ENCODE results near the gene NKPD1.
A peak's percentile ranks its signal among the peaks of the same experiment; 100 is the strongest.

Gene NKPD1

GRCh38 chr19:45123440-45123850, 37.3 kb downstream of the NKPD1 start:
- WGBS = 94% methylated on average over 9 of the region's 9 CpGs
- Histone ChIP-seq H2BK15ac (ENCODE audit: low read depth, poor library complexity, severe bottlenecking) (no peak overlapping the region), H3K27ac (ENCODE audit: low read length, poor library complexity, severe bottlenecking) (no peak overlapping the region), H2AK5ac (ENCODE audit: low read length, severe bottlenecking) (no peak overlapping the region), H3K4me2 (ENCODE audit: low read length, poor library complexity, severe bottlenecking) (no peak overlapping the region), H3K79me1 (replicated peaks; ENCODE audit: low read length, poor library complexity, severe bottlenecking) (peaks cover 58% of the 10 kb centered on the region), H3K27me3 (ENCODE audit: control insufficient read depth in 1 of 2, insufficient read depth in 1 of 2, low read length in 2 of 2) (no peaks in the 10 kb centered on the region), H3K23ac (ENCODE audit: low read length in 2 of 2) (no peak overlapping the region), H3K14ac (ENCODE audit: low read length in 2 of 2) (no peak overlapping the region), H4K8ac (ENCODE audit: low read length) (no peak overlapping the region), H3K4me1 (ENCODE audit: control insufficient read depth, insufficient read depth, low read depth, low read length) (peaks cover 19% of the 10 kb centered on the region), H2BK5ac (ENCODE audit: low read depth, low read length, poor library complexity, severe bottlenecking) (no peak overlapping the region), H2BK120ac (ENCODE audit: low read depth, low read length) (no peak overlapping the region), H3K9ac (ENCODE audit: low read length) (no peak overlapping the region), H3K4me3 (ENCODE audit: insufficient read depth in 1 of 2, low read depth in 1 of 2, low read length in 2 of 2) (no peak overlapping the region), H3K9me3 (ENCODE audit: control insufficient read depth, low read length) (no peaks in the 10 kb centered on the region), H3K4ac (ENCODE audit: low read depth in 1 of 2, low read length in 2 of 2) (no peak overlapping the region), H2AFZ (ENCODE audit: low read depth, low read length) (no peak overlapping the region), H2BK12ac (ENCODE audit: low read length in 2 of 2) (no peak overlapping the region), H4K91ac (ENCODE audit: low read length) (no peak overlapping the region), H3K36me3 (ENCODE audit: control insufficient read depth in 1 of 2, insufficient read depth in 2 of 2, low read depth in 1 of 2, low read length in 2 of 2) (peaks cover 4 to 19% of the 10 kb centered on the region in 2 experiments), H3K18ac (ENCODE audit: low read depth in 1 of 2, low read length in 2 of 2) (no peak overlapping the region)
- DNase-seq = no peak

GRCh38 chr19:45122832-45123231, 38.0 kb downstream of the NKPD1 start:
- Histone ChIP-seq H3K4me1 (ENCODE audit: control insufficient read depth, insufficient read depth, low read depth, low read length) (peaks cover 25% of the 10 kb centered on the region), H2AK5ac (ENCODE audit: low read length, severe bottlenecking) (no peak overlapping the region), H3K4me2 (ENCODE audit: low read length, poor library complexity, severe bottlenecking) (no peak overlapping the region), H3K9ac (ENCODE audit: low read length) (no peak overlapping the region), H3K79me1 (replicated peaks; ENCODE audit: low read length, poor library complexity, severe bottlenecking) (peaks cover 56% of the 10 kb centered on the region), H2BK15ac (ENCODE audit: low read depth, poor library complexity, severe bottlenecking) (no peak overlapping the region), H3K27ac (ENCODE audit: low read length, poor library complexity, severe bottlenecking) (no peak overlapping the region), H3K9me3 (ENCODE audit: control insufficient read depth, low read length) (no peaks in the 10 kb centered on the region), H4K8ac (ENCODE audit: low read length) (no peak overlapping the region), H3K36me3 (ENCODE audit: control insufficient read depth in 1 of 2, insufficient read depth in 2 of 2, low read depth in 1 of 2, low read length in 2 of 2) (peaks cover 4 to 19% of the 10 kb centered on the region in 2 experiments), H3K4me3 (ENCODE audit: insufficient read depth in 1 of 2, low read depth in 1 of 2, low read length in 2 of 2) (no peak overlapping the region), H3K18ac (ENCODE audit: low read depth in 1 of 2, low read length in 2 of 2) (no peak overlapping the region), H3K4ac (ENCODE audit: low read depth in 1 of 2, low read length in 2 of 2) (no peak overlapping the region), H3K27me3 (ENCODE audit: control insufficient read depth in 1 of 2, insufficient read depth in 1 of 2, low read length in 2 of 2) (no peaks in the 10 kb centered on the region), H2BK120ac (ENCODE audit: low read depth, low read length) (no peak overlapping the region), H2BK12ac (ENCODE audit: low read length in 2 of 2) (no peak overlapping the region), H2BK5ac (ENCODE audit: low read depth, low read length, poor library complexity, severe bottlenecking) (no peak overlapping the region), H2AFZ (ENCODE audit: low read depth, low read length) (no peak overlapping the region), H3K23ac (ENCODE audit: low read length in 2 of 2) (peak overlapping the region in 1 of 2 experiments; percentile 35), H4K91ac (ENCODE audit: low read length) (no peak overlapping the region), H3K14ac (ENCODE audit: low read length in 2 of 2) (no peak overlapping the region)
- no peak for DNase-seq
- 81% methylated on average over 5 of the region's 6 CpGs for WGBS

GRCh38 chr19:45121827-45122345, 38.9 kb downstream of the NKPD1 start:
- 92% methylated on average over 11 of the region's 11 CpGs for WGBS
- Histone ChIP-seq H2BK15ac (ENCODE audit: low read depth, poor library complexity, severe bottlenecking) (no peak overlapping the region), H3K4me1 (ENCODE audit: control insufficient read depth, insufficient read depth, low read depth, low read length) (peaks cover 33% of the 10 kb centered on the region), H3K9ac (ENCODE audit: low read length) (no peak overlapping the region), H2BK120ac (ENCODE audit: low read depth, low read length) (no peak overlapping the region), H3K18ac (ENCODE audit: low read depth in 1 of 2, low read length in 2 of 2) (no peak overlapping the region), H3K27ac (ENCODE audit: low read length, poor library complexity, severe bottlenecking) (no peak overlapping the region), H2BK5ac (ENCODE audit: low read depth, low read length, poor library complexity, severe bottlenecking) (no peak overlapping the region), H3K4me2 (ENCODE audit: low read length, poor library complexity, severe bottlenecking) (no peak overlapping the region), H3K9me3 (ENCODE audit: control insufficient read depth, low read length) (no peaks in the 10 kb centered on the region), H3K79me1 (replicated peaks; ENCODE audit: low read length, poor library complexity, severe bottlenecking) (peaks cover 60% of the 10 kb centered on the region), H2BK12ac (ENCODE audit: low read length in 2 of 2) (no peak overlapping the region), H2AFZ (ENCODE audit: low read depth, low read length) (no peak overlapping the region), H4K91ac (ENCODE audit: low read length) (no peak overlapping the region), H3K23ac (ENCODE audit: low read length in 2 of 2) (no peak overlapping the region), H3K14ac (ENCODE audit: low read length in 2 of 2) (no peak overlapping the region), H4K8ac (ENCODE audit: low read length) (no peak overlapping the region), H3K27me3 (ENCODE audit: control insufficient read depth in 1 of 2, insufficient read depth in 1 of 2, low read length in 2 of 2) (no peaks in the 10 kb centered on the region), H3K4me3 (ENCODE audit: insufficient read depth in 1 of 2, low read depth in 1 of 2, low read length in 2 of 2) (no peak overlapping the region), H2AK5ac (ENCODE audit: low read length, severe bottlenecking) (no peak overlapping the region), H3K36me3 (ENCODE audit: control insufficient read depth in 1 of 2, insufficient read depth in 2 of 2, low read depth in 1 of 2, low read length in 2 of 2) (peaks cover 4 to 19% of the 10 kb centered on the region in 2 experiments), H3K4ac (ENCODE audit: low read depth in 1 of 2, low read length in 2 of 2) (no peak overlapping the region)
- no peak for DNase-seq

GRCh38 chr19:45119582-45119981, 41.2 kb downstream of the NKPD1 start:
- Histone ChIP-seq H3K18ac (ENCODE audit: low read depth in 1 of 2, low read length in 2 of 2) (no peak overlapping the region), H2BK12ac (ENCODE audit: low read length in 2 of 2) (no peak overlapping the region), H3K9ac (ENCODE audit: low read length) (no peak overlapping the region), H3K27ac (ENCODE audit: low read length, poor library complexity, severe bottlenecking) (no peak overlapping the region), H2BK15ac (ENCODE audit: low read depth, poor library complexity, severe bottlenecking) (no peak overlapping the region), H3K23ac (ENCODE audit: low read length in 2 of 2) (no peak overlapping the region), H2AK5ac (ENCODE audit: low read length, severe bottlenecking) (no peak overlapping the region), H3K79me1 (replicated peaks; ENCODE audit: low read length, poor library complexity, severe bottlenecking) (peaks cover 64% of the 10 kb centered on the region), H3K4me1 (ENCODE audit: control insufficient read depth, insufficient read depth, low read depth, low read length) (peaks cover 32% of the 10 kb centered on the region), H2BK120ac (ENCODE audit: low read depth, low read length) (no peak overlapping the region), H2BK5ac (ENCODE audit: low read depth, low read length, poor library complexity, severe bottlenecking) (no peak overlapping the region), H4K91ac (ENCODE audit: low read length) (no peak overlapping the region), H3K36me3 (ENCODE audit: control insufficient read depth in 1 of 2, insufficient read depth in 2 of 2, low read depth in 1 of 2, low read length in 2 of 2) (peaks cover 4 to 20% of the 10 kb centered on the region in 2 experiments), H3K4me3 (ENCODE audit: insufficient read depth in 1 of 2, low read depth in 1 of 2, low read length in 2 of 2) (no peak overlapping the region), H3K4ac (ENCODE audit: low read depth in 1 of 2, low read length in 2 of 2) (no peak overlapping the region), H3K4me2 (ENCODE audit: low read length, poor library complexity, severe bottlenecking) (no peak overlapping the region), H3K27me3 (ENCODE audit: control insufficient read depth in 1 of 2, insufficient read depth in 1 of 2, low read length in 2 of 2) (no peaks in the 10 kb centered on the region), H4K8ac (ENCODE audit: low read length) (no peak overlapping the region), H3K9me3 (ENCODE audit: control insufficient read depth, low read length) (no peaks in the 10 kb centered on the region), H3K14ac (ENCODE audit: low read length in 2 of 2) (no peak overlapping the region), H2AFZ (ENCODE audit: low read depth, low read length) (no peak overlapping the region)
- DNase-seq = no peak
- WGBS = 100% methylated on average over 5 of the region's 6 CpGs
